PFSK-1 (cell line): ENCODE data around the gene SYNPO.

ENCODE experiments used
- POLR2AphosphoS5 ChIP-seq: IDR thresholded peaks from 2 replicates; pipeline ENCODE4 v1.6.1; 2012; ENCODE audit warnings: low read depth, mild to moderate bottlenecking, control low read depth, low read length, moderate library complexity
- SIN3A ChIP-seq: IDR thresholded peaks from 2 replicates; pipeline ENCODE4 v1.6.1; 2012; ENCODE audit warnings: mild to moderate bottlenecking, low read length, moderate library complexity, borderline replicate concordance; ENCODE audit not compliant: insufficient read depth
- TAF1 ChIP-seq: IDR thresholded peaks from 2 replicates; pipeline ENCODE4 v1.6.1; 2012; ENCODE audit warnings: low read length, control low read depth, borderline replicate concordance; ENCODE audit not compliant: insufficient read depth
- TF ChIP-seq, protein P1 (sequence below), 2 experiments: IDR thresholded peaks; 2 replicates each; pipeline versions ENCODE4 v1.6.1 to v1.8.0; 2011 to 2012; ENCODE audit warnings: low read depth in 2 of 2, low read length in 2 of 2, control low read depth in 1 of 2, inconsistent platforms in 1 of 2, mild to moderate bottlenecking in 1 of 2, moderate library complexity in 1 of 2; ENCODE audit not compliant: insufficient read depth in 1 of 2

DNA sequence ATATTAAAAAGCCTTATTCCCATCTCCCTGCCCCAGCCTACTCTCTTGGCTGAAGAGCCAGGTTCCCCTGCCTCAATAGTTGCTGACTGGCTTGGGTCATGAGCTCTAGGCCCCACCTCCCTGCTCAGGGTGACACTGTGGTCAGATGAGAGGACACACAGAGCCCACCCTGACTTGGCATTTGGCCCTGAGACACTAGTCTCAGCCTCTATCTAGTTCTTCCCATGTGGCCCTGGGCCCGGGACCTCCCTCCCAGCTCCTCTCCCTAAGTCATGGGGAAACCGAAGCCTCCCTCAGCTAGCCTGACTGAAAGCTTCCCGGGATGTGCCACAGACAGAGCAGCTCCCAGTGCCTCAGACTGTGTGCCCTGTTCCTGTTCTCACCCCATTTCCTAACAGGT lies 14.8 kb downstream of the SYNPO start:
- no peak for TF ChIP-seq TAF1
- TF ChIP-seq, protein P1, sequence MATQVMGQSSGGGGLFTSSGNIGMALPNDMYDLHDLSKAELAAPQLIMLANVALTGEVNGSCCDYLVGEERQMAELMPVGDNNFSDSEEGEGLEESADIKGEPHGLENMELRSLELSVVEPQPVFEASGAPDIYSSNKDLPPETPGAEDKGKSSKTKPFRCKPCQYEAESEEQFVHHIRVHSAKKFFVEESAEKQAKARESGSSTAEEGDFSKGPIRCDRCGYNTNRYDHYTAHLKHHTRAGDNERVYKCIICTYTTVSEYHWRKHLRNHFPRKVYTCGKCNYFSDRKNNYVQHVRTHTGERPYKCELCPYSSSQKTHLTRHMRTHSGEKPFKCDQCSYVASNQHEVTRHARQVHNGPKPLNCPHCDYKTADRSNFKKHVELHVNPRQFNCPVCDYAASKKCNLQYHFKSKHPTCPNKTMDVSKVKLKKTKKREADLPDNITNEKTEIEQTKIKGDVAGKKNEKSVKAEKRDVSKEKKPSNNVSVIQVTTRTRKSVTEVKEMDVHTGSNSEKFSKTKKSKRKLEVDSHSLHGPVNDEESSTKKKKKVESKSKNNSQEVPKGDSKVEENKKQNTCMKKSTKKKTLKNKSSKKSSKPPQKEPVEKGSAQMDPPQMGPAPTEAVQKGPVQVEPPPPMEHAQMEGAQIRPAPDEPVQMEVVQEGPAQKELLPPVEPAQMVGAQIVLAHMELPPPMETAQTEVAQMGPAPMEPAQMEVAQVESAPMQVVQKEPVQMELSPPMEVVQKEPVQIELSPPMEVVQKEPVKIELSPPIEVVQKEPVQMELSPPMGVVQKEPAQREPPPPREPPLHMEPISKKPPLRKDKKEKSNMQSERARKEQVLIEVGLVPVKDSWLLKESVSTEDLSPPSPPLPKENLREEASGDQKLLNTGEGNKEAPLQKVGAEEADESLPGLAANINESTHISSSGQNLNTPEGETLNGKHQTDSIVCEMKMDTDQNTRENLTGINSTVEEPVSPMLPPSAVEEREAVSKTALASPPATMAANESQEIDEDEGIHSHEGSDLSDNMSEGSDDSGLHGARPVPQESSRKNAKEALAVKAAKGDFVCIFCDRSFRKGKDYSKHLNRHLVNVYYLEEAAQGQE (IDR thresholded peaks at IDR 0.05; ENCODE audit: insufficient read depth in 1 of 2, low read depth in 2 of 2, low read length in 2 of 2): no peak
- no peak for TF ChIP-seq POLR2AphosphoS5
- no peak for TF ChIP-seq SIN3A
